GM12872 (cell line): ENCODE data around the gene LDHAL6A.

ENCODE experiments used
- CTCF ChIP-seq: IDR thresholded peaks from 3 replicates; pipeline ENCODE4 v1.5.1; 2011; ENCODE audit warnings: low read depth, mild to moderate bottlenecking, low read length, moderate library complexity; ENCODE audit not compliant: insufficient read depth

Gene LDHAL6A

GRCh38 chr11:18502352-18502751 lies 46.7 kb downstream of the LDHAL6A start:
- TF ChIP-seq CTCF = no peak

- no peak for TF ChIP-seq CTCF
Observed at GRCh38 chr11:18521122-18521521, 65.5 kb downstream of the LDHAL6A start.

- peak; percentile 48; the same call in 2 of the 3 replicates for TF ChIP-seq CTCF
Observed at GRCh38 chr11:18522388-18522787, 66.7 kb downstream of the LDHAL6A start.

GRCh38 chr11:18523084-18523483 lies 67.4 kb downstream of the LDHAL6A start:
- TF ChIP-seq CTCF = no peak

GRCh38 chr11:18524248-18524647 lies 68.6 kb downstream of the LDHAL6A start:
- no peak for TF ChIP-seq CTCF

GRCh38 chr11:18526130-18526520 lies 70.5 kb downstream of the LDHAL6A start:
- TF ChIP-seq CTCF = no peak

GRCh38 chr11:18526521-18527296 lies 71.1 kb downstream of the LDHAL6A start, which contains the start of gene TSG101:
Gene TSG101, minus strand, starts transcription at chr11:18526942. Its CDS starts 126 bp downstream, at chr11:18526816.
- no peak for TF ChIP-seq CTCF
